Raji (cell line): ENCODE results near the gene EMC6.

Experiments
- POLR2A ChIP-seq: IDR thresholded peaks from 2 replicates; pipeline ENCODE4 v1.6.1; 2011; ENCODE audit warnings: low read depth, low read length, control low read depth; ENCODE audit not compliant: insufficient read depth

Gene EMC6

GRCh38 chr17:3668279-3669084 is at the start of gene EMC6, which contains the start of gene TAX1BP3:
Gene EMC6, plus strand, starts transcription at chr17:3668812. Its CDS starts 335 bp downstream, at chr17:3669147.
Gene TAX1BP3, minus strand, starts transcription at chr17:3668578. Its CDS starts 52 bp downstream, at chr17:3668526.
- TF ChIP-seq POLR2A, result peak; percentile 95

GRCh38 chr17:3621146-3621720 is 47.4 kb upstream of the EMC6 start:
- no peak for TF ChIP-seq POLR2A

- no peak for TF ChIP-seq POLR2A
These were observed 45.5 kb upstream of the EMC6 start for GRCh38 chr17:3622977-3623594.

- TF ChIP-seq POLR2A, result no peak
These were observed 41.5 kb upstream of the EMC6 start for GRCh38 chr17:3626831-3627768.

GRCh38 chr17:3627769-3628167 is 40.8 kb upstream of the EMC6 start:
- no peak for TF ChIP-seq POLR2A

GRCh38 chr17:3630781-3631180 is 37.8 kb upstream of the EMC6 start:
- no peak for TF ChIP-seq POLR2A

GRCh38 chr17:3632287-3632686 is 36.3 kb upstream of the EMC6 start:
- TF ChIP-seq POLR2A, result no peak

- no peak for TF ChIP-seq POLR2A
These were observed 33.0 kb upstream of the EMC6 start for GRCh38 chr17:3635474-3636153.

- TF ChIP-seq POLR2A, result peak; percentile 79
These were observed 32.3 kb upstream of the EMC6 start, which contains the start of the genes CTNS and SHPK for GRCh38 chr17:3636154-3636907. Gene CTNS, plus strand, starts transcription at chr17:3636760. Its CDS starts 3,447 bp downstream, at chr17:3640207. Gene SHPK, minus strand, starts transcription at chr17:3636250. Its CDS starts 31 bp downstream, at chr17:3636219.

GRCh38 chr17:3636908-3637373 is 31.7 kb upstream of the EMC6 start:
- TF ChIP-seq POLR2A, result no peak

- TF ChIP-seq POLR2A, result no peak
These were observed 28.5 kb upstream of the EMC6 start for GRCh38 chr17:3639981-3640596.

- no peak for TF ChIP-seq POLR2A
These were observed 27.6 kb upstream of the EMC6 start for GRCh38 chr17:3641014-3641413.
